Right lobe of liver (tissue), 6 donors: Measurements from ENCODE around the gene OBP2B. TPM values are rescaled to one million over a fixed set of nuclear protein-coding genes. Genes with fewer than 3 reads are reported as not detected.
A peak's percentile ranks its signal among the peaks of the same experiment; 100 is the strongest.
"Not testable (repeated sequence)": the region's sequence is repeated elsewhere in the genome, so short reads cannot be mapped to it uniquely, and the experiment has no call there.

Source experiments
- ATAC-seq, 4 donors: fragments of 200-7000 bp; cut with Tn5 transposase; one replicate each; pipeline ENCODE4 v1.9.1; 2020; ENCODE audit warnings: mild to moderate bottlenecking in 4 of 4, moderate library complexity in 4 of 4
- DNase-seq, 3 donors: peaks; one replicate each; pipeline ENCODE4 v3.0.0-alpha.2; 2020
- H3K27ac ChIP-seq, 3 donors: fragments of 200-600 bp; one replicate each; pipeline ENCODE4 v1.8.0; 2022
- H3K27me3 ChIP-seq, 2 donors: fragments of 200-600 bp; one replicate each; pipeline ENCODE4 v1.8.0; 2022
- H3K36me3 ChIP-seq, 4 donors: fragments of 200-600 bp; sonication (generic) in 1 of 4; one replicate each; pipeline versions ENCODE4 v1.5.1 to v1.8.0; 2017 to 2022; ENCODE audit warnings: control low read depth in 1 of 4
- H3K4me1 ChIP-seq, 4 donors: fragments of 200-600 bp; sonication (generic) in 1 of 4; one replicate each; pipeline versions ENCODE4 v1.5.1 to v1.8.0; 2017 to 2022; ENCODE audit warnings: control low read depth in 1 of 4
- H3K4me3 ChIP-seq, 3 donors: fragments of 200-600 bp; one replicate each; pipeline ENCODE4 v1.8.0; 2022
- H3K9me3 ChIP-seq, 4 donors: fragments of 200-600 bp; sonication (generic) in 1 of 4; one replicate each; pipeline versions ENCODE4 v1.5.1 to v1.8.0; 2017 to 2022; ENCODE audit warnings: control low read depth in 1 of 4
- POLR2A ChIP-seq: fragments of 450-650 bp; IDR thresholded peaks from one replicate; pipeline ENCODE4 v1.6.1; 2017; ENCODE audit warnings: antibody characterized with exemption, mild to moderate bottlenecking
- WGBS: methylation state at CpG from one replicate; pipeline ENCODE4 v1.1.6; 2018; ENCODE audit warnings: low coverage, low lambda C conversion rate; ENCODE audit not compliant: insufficient coverage; ENCODE audit errors: missing lambda C conversion rate; 5-methylcytosine and 5-hydroxymethylcytosine counted together
- intact Hi-C, 2 donors: fragments of 100-400 bp; cut with DNase I; formaldehyde crosslinking; loops; one replicate each; pipeline versions ENCODE4 v1.11.2 to v1.14.1; 2022
- total RNA-seq, 6 experiments: library from RNA; depleted of rRNA in 2 of 6; stranded (reverse); fragments of >200 nt in 2 of 6; fragmentation: NEBNext Ultra II Directional in 3 of 6; extraction: Animal tissue kit (Norgen Biotek cat#: 25700) in 3 of 6; gene quantifications; one replicate each; pipeline versions ENCODE4 v1.1.0 to v1.2.4, GENCODE V29; 2016 to 2023
- TF ChIP-seq, protein P1 (sequence below), 4 donors: fragments of 200-600 bp in 3 of 4; fragments of 450-650 bp in 1 of 4; IDR thresholded peaks; one replicate each; pipeline versions ENCODE4 v1.5.1 to v1.8.0; 2016 to 2022; ENCODE audit warnings: antibody characterized with exemption in 4 of 4, mild to moderate bottlenecking in 2 of 4
- donor health status: DM: no; HTN: yes; CAD: no.
- donor health status: DM: no; HTN: no; CAD: no.
- donor health status: DM: no; HTN: no; CAD: no.
- donor health status: DM: no; HTN: yes; CAD: no.
- donor health status: DM: no; HTN: yes; CAD: no.

OBP2B gene
- total RNA-seq, 6 experiments from 2014 or later, result not detected

DNA sequence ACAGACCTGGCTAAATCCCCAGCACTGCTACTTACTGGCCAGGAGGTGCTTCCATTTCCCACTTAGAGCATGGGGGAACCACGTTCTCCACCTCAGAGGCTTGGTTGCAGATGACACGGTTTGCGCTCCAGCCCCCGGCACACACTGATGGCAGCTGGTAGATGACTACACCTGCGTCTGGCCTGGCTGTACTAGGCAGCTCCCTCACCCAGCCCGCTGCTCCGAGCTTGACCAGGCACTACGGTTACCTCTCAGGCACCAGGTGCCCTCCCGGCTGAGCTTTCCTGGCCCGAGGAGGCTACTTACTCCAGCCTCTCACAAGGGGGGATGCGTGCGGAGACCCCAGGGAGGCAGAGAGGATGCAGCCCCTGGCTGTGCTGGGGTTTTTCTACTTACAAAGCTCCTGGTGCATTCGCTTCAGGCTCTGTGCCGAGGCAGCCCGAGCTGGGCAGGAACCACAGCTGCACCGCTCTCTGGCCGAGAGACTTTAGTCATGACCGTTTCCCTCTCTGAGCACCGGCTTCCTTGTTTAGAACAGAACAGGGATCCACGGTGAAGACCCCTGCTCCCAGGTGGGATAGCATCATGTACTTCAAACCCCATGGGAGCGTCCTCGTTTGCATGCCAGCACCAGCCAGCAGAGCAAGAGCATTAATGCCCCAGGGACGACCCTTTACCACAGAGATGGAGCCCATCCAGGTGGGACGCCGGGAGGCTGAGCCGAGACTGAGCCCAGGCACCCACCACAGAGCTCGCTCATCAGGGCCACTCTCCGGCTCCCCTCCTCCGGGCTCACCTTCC is 37.7 kb downstream of the OBP2B start:
- DNase-seq, result no peak
- peak in 1 of 4 donors; percentile 31 for ATAC-seq
- WGBS, result 70% methylated on average over 2 of the region's 29 CpGs
- Histone ChIP-seq H3K27ac (no peak overlapping the region), H3K4me1 (no peaks in the 10 kb centered on the region), H3K36me3 (no peaks in the 10 kb centered on the region), H3K4me3 (no peak overlapping the region), H3K27me3 (no peaks in the 10 kb centered on the region), H3K9me3 (no peaks in the 10 kb centered on the region)
- intact Hi-C loops, result no loop called here
- TF ChIP-seq, protein P1, sequence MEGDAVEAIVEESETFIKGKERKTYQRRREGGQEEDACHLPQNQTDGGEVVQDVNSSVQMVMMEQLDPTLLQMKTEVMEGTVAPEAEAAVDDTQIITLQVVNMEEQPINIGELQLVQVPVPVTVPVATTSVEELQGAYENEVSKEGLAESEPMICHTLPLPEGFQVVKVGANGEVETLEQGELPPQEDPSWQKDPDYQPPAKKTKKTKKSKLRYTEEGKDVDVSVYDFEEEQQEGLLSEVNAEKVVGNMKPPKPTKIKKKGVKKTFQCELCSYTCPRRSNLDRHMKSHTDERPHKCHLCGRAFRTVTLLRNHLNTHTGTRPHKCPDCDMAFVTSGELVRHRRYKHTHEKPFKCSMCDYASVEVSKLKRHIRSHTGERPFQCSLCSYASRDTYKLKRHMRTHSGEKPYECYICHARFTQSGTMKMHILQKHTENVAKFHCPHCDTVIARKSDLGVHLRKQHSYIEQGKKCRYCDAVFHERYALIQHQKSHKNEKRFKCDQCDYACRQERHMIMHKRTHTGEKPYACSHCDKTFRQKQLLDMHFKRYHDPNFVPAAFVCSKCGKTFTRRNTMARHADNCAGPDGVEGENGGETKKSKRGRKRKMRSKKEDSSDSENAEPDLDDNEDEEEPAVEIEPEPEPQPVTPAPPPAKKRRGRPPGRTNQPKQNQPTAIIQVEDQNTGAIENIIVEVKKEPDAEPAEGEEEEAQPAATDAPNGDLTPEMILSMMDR (IDR thresholded peaks at IDR 0.05), result no peak
- TF ChIP-seq POLR2A, result no peak

DNA sequence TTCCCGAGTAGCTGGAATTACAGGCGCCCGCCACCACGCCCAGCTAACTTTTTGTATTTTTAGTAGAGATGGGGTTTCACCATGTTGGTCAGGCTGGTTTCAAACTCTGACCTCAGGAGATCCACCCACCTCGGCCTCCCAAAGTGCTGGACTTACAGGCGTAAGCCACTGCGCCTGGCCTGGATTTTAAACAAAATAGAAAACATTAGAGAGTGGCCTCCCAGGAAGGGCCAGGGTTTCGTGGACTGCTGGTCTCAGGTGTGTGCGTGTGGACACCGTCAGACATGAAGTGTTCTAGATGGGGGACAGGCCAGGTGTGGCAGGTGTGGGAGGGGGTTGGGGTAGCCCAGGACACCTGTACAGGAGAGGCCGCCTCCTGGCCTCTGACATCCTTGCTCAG is 38.3 kb downstream of the OBP2B start:
- DNase-seq, result no peak
- Histone ChIP-seq H3K27me3 (no peaks in the 10 kb centered on the region), H3K4me3 (no peak overlapping the region), H3K36me3 (no peaks in the 10 kb centered on the region), H3K27ac (no peak overlapping the region), H3K4me1 (no peaks in the 10 kb centered on the region), H3K9me3 (no peaks in the 10 kb centered on the region)
- intact Hi-C loops, result no loop called here
- 81% methylated on average over 10 of the region's 11 CpGs for WGBS
- ATAC-seq, result peak in 1 of 4 donors; percentile 10
- TF ChIP-seq, protein P1 (IDR thresholded peaks at IDR 0.05), result no peak
- no peak for TF ChIP-seq POLR2A

DNA sequence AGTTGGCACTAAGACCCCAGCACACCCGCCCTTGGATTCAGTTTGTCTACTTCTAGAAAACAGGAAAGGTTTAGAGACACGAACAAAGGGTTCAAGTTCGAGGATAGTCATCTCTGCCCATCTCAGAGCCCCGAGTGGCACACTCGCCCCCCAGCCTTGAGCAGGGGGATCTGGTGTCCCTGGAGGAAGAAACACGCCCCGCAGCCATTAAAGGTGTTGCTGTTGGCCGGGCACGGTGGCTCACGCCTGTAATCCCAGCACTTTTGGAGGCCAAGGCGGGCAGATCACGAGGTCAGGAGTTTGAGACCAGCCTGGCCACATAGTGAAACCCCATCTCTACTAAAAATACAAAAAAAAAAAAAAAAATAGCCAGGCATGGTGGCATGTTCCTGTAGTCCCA is 39.4 kb downstream of the OBP2B start:
- H3K27me3 ChIP-seq, DNase-seq, intact Hi-C loops, H3K4me3 ChIP-seq, H3K27ac ChIP-seq, H3K9me3 ChIP-seq, H3K4me1 ChIP-seq, ATAC-seq, H3K36me3 ChIP-seq: not testable (repeated sequence)
- 85% methylated on average over 12 of the region's 12 CpGs for WGBS

DNA sequence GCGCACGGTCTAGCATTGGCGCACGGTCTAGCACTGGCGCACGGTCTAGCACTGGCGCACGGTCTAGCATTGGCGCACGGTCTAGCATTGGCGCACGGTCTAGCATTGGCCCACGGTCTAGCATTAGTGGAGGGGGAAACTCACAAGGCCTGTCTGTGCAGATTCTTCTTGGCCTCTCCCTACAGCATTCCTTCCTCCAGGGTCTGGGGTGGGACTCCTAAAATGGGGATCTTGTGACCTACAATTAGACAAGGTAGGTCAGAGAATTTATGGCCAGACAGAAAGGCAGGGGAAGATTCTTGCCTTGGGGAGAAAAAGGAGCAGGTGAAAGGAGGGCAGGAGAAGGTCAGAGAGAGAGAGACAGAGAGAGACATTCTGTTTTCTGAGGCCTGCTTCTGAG is 39.9 kb downstream of the OBP2B start:
- Histone ChIP-seq H3K9me3 (no peaks in the 10 kb centered on the region), H3K4me3 (no peak overlapping the region), H3K27ac (no peak overlapping the region), H3K36me3 (no peaks in the 10 kb centered on the region), H3K4me1 (no peaks in the 10 kb centered on the region), H3K27me3 (no peaks in the 10 kb centered on the region)
- ATAC-seq, result no peak
- intact Hi-C loops, result no loop called here
- WGBS, result 83% methylated on average over 11 of the region's 13 CpGs
- no peak for DNase-seq
- no peak for TF ChIP-seq POLR2A
- TF ChIP-seq, protein P1 (IDR thresholded peaks at IDR 0.05), result no peak

DNA sequence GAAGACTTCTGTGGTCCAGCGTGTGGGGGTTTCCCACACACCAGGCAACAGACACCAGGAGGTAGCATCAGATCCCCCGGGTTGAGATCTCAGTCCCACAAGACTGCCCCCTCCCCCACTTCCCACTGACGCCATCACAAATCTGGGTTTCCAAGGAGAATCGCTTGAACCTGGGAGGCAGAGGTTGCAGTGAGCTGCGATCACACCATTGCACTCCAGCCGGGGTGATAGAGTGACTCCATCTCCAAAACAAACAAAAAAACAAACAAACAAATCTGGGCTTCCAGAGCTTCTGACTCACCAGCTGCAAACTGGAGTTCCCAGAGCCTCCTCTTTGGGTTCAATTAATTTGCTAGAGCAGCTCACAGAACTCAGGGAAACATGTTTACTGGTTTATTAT is 40.6 kb downstream of the OBP2B start:
- TF ChIP-seq, protein P1 (IDR thresholded peaks at IDR 0.05), result no peak
- TF ChIP-seq POLR2A, result no peak
- Histone ChIP-seq H3K27me3 (no peaks in the 10 kb centered on the region), H3K27ac (no peak overlapping the region), H3K9me3 (no peaks in the 10 kb centered on the region), H3K4me1 (peaks cover 0 to 1% (median 0%) of the 10 kb centered on the region in 4 donors), H3K36me3 (no peaks in the 10 kb centered on the region), H3K4me3 (no peak overlapping the region)
- ATAC-seq (no peak), DNase-seq (no peak)
- intact Hi-C loops, result no loop called here
- WGBS, result 69% methylated on average over 4 of the region's 6 CpGs
